Measurements from ENCODE around the gene CGNL1.

CGNL1 gene, protein sequence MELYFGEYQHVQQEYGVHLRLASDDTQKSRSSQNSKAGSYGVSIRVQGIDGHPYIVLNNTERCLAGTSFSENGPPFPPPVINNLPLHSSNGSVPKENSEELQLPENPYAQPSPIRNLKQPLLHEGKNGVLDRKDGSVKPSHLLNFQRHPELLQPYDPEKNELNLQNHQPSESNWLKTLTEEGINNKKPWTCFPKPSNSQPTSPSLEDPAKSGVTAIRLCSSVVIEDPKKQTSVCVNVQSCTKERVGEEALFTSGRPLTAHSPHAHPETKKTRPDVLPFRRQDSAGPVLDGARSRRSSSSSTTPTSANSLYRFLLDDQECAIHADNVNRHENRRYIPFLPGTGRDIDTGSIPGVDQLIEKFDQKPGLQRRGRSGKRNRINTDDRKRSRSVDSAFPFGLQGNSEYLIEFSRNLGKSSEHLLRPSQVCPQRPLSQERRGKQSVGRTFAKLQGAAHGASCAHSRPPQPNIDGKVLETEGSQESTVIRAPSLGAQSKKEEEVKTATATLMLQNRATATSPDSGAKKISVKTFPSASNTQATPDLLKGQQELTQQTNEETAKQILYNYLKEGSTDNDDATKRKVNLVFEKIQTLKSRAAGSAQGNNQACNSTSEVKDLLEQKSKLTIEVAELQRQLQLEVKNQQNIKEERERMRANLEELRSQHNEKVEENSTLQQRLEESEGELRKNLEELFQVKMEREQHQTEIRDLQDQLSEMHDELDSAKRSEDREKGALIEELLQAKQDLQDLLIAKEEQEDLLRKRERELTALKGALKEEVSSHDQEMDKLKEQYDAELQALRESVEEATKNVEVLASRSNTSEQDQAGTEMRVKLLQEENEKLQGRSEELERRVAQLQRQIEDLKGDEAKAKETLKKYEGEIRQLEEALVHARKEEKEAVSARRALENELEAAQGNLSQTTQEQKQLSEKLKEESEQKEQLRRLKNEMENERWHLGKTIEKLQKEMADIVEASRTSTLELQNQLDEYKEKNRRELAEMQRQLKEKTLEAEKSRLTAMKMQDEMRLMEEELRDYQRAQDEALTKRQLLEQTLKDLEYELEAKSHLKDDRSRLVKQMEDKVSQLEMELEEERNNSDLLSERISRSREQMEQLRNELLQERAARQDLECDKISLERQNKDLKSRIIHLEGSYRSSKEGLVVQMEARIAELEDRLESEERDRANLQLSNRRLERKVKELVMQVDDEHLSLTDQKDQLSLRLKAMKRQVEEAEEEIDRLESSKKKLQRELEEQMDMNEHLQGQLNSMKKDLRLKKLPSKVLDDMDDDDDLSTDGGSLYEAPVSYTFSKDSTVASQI

GRCh38 chr15:57375827-57376695 is at the start of gene CGNL1:
Gene CGNL1 (plus strand): TSS chr15:57376505. CDS start chr15:57438000, 61,495 bp downstream.
- DNase-seq, result no peak

DNA sequence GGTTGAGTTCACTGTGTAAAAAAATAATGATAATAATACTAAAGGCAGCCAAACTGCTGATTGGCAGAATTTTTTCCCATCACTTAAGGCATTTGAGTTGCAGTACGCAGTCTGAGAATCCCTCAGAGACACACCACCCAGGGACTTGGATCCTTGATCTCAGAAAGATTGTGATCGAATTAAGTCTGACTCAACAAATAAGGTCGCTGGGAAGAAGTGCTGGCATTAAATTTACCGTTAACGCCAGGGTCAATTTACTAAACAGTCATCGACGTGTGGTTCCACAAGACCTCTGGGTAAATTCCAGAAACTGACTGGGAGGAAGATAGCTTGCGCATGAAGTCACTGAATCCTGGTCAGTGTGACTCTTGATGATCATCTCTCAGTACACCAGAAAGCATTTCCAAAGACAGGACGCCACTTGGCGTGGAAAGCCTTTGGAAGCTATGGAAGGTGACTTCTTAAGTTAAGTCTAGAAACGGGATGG is 48.3 kb upstream of the CGNL1 start:
- DNase-seq, result peak; percentile 82

GRCh38 chr15:57328479-57328878 is 47.8 kb upstream of the CGNL1 start:
- DNase-seq, result no peak

GRCh38 chr15:57328897-57329296 is 47.4 kb upstream of the CGNL1 start:
- no peak for DNase-seq

GRCh38 chr15:57329582-57330367 is 46.5 kb upstream of the CGNL1 start:
- DNase-seq, result no peak

DNA sequence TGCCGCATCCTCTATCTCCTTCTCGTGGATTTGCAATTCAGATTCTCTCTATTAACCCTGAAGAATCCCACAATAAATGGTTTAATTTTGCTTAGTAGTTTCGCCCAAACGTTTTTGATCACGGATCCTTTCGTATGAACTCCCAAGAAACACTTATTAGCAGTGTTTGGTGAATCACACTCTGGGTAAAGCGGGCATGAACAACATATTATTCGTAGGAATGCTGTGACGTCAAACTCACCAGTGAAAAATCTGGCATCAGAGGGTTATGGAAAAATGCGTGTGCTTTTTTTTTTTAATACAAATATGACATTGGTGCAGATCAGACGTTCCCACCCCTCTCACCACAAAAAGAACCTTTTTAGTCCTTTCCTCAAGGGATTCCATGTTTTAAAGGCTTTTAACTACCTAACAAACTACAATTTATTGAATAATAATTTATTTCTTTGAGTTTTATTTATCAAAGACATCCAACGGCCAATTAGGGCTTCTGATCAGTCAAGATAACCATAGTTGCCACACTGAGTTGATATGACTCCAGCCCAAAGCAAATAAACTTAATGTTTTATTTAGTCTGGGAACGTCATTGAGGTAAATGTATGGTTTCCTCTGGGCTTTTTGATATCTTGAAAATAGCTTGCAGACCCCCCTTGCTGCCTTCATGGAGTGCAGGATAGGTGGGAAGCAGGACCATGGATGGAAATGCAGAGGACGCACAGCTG is 45.5 kb upstream of the CGNL1 start:
- DNase-seq, result no peak

GRCh38 chr15:57332326-57332725 is 44.0 kb upstream of the CGNL1 start:
- no peak for DNase-seq

DNA sequence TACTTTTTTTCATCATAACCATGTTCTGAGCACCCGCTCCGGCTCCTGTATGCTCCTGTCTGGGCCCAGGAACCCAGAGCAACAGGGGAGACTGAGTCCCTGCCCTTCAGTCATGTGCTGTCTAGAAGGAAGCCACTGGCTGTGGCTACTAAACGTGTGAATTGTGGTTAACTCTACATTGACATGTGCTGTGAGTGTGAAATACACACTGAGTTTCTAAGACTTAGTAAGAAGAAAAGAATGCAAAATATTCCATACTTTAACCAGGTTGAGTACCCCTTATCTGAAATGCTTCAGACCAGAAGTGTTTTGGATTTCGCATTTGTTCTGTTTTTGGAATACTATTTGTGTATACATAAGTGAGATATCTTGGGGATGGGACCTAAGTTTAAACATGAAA is 42.8 kb upstream of the CGNL1 start:
- no peak for DNase-seq

- no peak for DNase-seq
Measured at GRCh38 chr15:57334257-57334656, 42.0 kb upstream of the CGNL1 start.

GRCh38 chr15:57335293-57335715 is 41.0 kb upstream of the CGNL1 start:
- no peak for DNase-seq

DNA sequence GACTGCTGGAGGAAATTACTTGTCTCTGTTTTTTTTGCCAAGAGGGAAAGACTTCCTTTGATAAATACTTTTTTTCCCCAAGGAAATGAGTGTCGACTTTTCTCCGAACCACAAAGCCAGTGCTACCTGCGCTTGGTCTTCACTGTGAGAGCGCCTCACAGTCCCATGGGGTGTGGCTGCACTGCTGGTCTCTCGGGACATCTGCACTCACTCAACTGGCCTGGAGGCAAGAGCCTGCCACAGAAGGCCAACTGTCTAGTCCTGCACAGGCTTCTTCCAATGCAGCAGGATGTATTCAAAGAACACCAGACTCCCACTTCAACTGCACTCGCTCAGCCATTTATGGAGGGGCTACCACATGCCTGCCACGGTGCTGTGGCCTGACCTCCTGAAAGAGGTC is 40.6 kb upstream of the CGNL1 start:
- no peak for DNase-seq

GRCh38 chr15:57337868-57338411 is 38.4 kb upstream of the CGNL1 start:
- DNase-seq, result no peak

- DNase-seq, result no peak
Measured at GRCh38 chr15:57339321-57339720, 37.0 kb upstream of the CGNL1 start.

DNA sequence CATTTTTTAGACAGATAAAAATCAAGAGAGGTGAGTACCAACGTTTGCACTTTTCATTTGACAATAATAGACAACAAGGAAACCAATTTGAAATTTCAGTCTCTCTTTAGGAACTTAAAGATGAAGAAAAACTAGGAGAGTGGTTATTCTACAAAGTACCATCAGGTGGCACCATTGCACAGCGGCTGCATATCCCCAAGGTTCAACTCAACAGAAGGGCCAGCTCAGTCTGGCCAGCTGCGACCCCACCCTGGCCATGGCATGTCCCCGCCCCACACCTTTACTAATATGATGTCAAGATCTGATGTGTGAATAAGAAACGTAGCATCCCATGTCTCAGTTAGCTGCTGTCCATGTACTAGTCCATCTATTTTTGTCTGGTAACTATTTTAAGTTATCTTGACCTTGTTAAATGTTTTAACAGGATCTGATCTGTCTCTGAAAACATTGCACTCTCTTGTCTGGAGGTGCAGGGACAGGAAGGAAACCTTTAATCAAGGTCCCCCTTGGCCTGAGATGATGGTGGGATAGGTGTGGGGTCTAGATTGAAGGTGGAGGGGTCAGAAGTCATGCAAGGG is 35.5 kb upstream of the CGNL1 start:
- DNase-seq, result no peak

DNA sequence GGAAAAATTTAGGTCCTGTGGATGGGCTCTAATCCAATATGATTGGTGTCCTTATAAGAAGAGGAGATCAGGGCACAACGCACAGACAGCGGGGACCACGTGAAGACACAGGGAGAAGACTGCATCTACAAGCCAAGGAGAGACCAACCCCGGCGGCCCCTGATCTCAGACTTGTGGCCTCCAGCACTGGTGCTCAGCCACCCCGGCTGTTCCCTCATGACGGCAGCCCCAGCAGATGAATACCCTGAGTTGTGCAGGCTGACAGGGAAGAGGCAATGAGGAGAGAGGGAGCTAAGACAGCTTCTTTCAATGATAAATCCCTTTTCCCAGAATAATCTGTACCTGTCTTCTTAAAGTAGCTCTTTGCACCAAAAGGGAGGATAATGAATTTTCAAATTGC is 33.3 kb upstream of the CGNL1 start:
- no peak for DNase-seq

DNA sequence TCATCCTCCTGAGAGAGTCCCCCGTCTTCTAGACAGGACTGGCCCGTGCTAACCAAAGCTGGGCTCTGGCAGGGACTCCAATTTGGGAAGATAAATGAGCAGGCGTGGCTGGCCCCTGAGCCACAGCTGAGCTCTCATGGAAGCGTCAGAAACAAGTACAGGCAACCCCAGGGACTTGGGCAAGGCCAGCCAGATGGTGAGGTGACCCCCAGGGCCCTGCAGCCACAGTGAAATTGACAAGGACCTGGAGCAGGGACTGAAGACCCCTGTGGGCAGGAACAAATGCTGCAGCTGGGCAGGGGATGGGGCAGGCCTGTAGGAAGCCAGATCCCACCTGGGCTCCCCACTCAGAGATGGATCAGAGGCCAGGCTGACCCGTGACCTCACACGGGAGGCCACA is 32.8 kb upstream of the CGNL1 start:
- DNase-seq, result no peak

DNA sequence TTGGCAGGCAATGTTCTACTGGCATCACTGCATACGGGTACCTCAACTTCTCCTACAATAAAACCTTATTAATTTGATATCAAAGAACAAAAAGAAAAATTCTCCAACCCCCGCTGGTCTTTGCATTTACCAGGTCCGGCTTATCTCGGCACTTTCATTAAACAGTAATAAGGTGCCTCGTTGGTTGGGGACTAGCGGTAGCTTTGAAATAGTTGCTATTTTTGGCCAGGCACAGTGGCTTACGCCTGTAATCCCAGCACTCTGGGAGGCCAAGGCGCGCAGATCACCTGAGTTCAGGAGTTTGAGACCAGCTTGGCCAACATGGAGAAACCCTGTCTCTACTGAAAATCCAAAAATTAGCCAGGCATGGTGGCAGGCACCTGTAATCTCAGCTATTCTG is 32.0 kb upstream of the CGNL1 start:
- no peak for DNase-seq

DNA sequence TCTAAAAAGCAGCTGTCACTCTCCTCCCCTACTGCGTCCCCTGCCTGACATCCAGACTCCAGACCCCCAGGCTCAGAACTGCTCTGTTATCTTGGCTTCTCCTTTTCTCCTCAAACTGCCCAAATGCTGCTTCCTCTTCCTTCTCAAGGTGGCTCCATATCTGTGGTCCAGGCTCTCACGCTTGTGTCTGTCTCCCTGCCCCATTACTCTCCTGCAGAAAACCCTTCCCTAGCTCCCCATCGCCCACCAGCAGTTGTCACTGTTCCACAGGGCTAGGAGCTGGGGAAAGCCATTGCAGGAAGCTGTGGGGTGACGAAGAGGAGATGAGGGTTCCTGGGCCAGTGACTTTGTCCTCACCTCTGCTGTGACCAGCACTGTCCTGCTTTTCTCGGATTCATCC is 30.7 kb upstream of the CGNL1 start:
- DNase-seq, result no peak

GRCh38 chr15:57348081-57348480 is 28.2 kb upstream of the CGNL1 start:
- no peak for DNase-seq
